GM12892 (cell line): ENCODE results near the gene C12orf76.
A peak's percentile ranks its signal among the peaks of the same experiment; 100 is the strongest.

Source experiments
- DNase-seq: peaks from one replicate; pipeline ENCODE4 v3.0.0; 2011; ENCODE audit not compliant: insufficient read length
- FAIRE-seq: peaks from 2 replicates; lab custom pipeline; 2011; peaks lifted over from hg19 to GRCh38; lab: Jason Lieb, UNC
- POLR2A ChIP-seq: IDR thresholded peaks from 2 replicates; pipeline ENCODE4 v1.6.1; 2011; ENCODE audit warnings: low read depth, low read length, control low read depth
- POLR2AphosphoS5 ChIP-seq: IDR thresholded peaks from 2 replicates; pipeline ENCODE4 v1.6.1; 2011; ENCODE audit warnings: low read depth, low read length, control low read depth
- TAF1 ChIP-seq: IDR thresholded peaks from 2 replicates; pipeline ENCODE4 v1.6.1; 2011; ENCODE audit warnings: low read depth, mild to moderate bottlenecking, control low read depth, low read length, borderline replicate concordance

The C12orf76 gene

GRCh38 chr12:110037315-110037714 is 11.0 kb downstream of the C12orf76 start:
- no peak for DNase-seq
- no peak for FAIRE-seq
- TF ChIP-seq POLR2AphosphoS5 (no peak), POLR2A (no peak), TAF1 (no peak)

GRCh38 chr12:110035534-110036104 is 12.7 kb downstream of the C12orf76 start:
- DNase-seq, result no peak
- FAIRE-seq, result no peak
- no peak for TF ChIP-seq TAF1
- TF ChIP-seq POLR2A, result no peak
- no peak for TF ChIP-seq POLR2AphosphoS5

- TF ChIP-seq POLR2AphosphoS5 (no peak), POLR2A (no peak), TAF1 (no peak)
- no peak for DNase-seq
- no peak for FAIRE-seq
These were observed 14.4 kb downstream of the C12orf76 start for GRCh38 chr12:110033888-110034287.

GRCh38 chr12:110029290-110029815 is 19.0 kb downstream of the C12orf76 start:
- FAIRE-seq, result no peak
- TF ChIP-seq TAF1 (no peak), POLR2AphosphoS5 (no peak), POLR2A (no peak)
- DNase-seq, result no peak

GRCh38 chr12:110028323-110028722 is 20.0 kb downstream of the C12orf76 start:
- TF ChIP-seq POLR2AphosphoS5, result no peak
- no peak for TF ChIP-seq POLR2A
- TF ChIP-seq TAF1, result no peak
- DNase-seq, result no peak
- no peak for FAIRE-seq

GRCh38 chr12:110024051-110024450 is 24.3 kb downstream of the C12orf76 start:
- FAIRE-seq, result peak; percentile 17
- no peak for TF ChIP-seq TAF1
- TF ChIP-seq POLR2AphosphoS5, result no peak
- TF ChIP-seq POLR2A, result no peak
- no peak for DNase-seq

GRCh38 chr12:110023059-110023980 is 25.0 kb downstream of the C12orf76 start:
- TF ChIP-seq POLR2A, result no peak
- DNase-seq, result no peak
- FAIRE-seq, result no peak

- no peak for FAIRE-seq
- no peak for DNase-seq
- TF ChIP-seq TAF1, result no peak
- TF ChIP-seq POLR2A, result no peak
- no peak for TF ChIP-seq POLR2AphosphoS5
These were observed 27.4 kb downstream of the C12orf76 start for GRCh38 chr12:110020956-110021355.

- no peak for FAIRE-seq
- no peak for DNase-seq
- TF ChIP-seq POLR2AphosphoS5, result no peak
- no peak for TF ChIP-seq POLR2A
- TF ChIP-seq TAF1, result no peak
These were observed 33.2 kb downstream of the C12orf76 start for GRCh38 chr12:110015132-110015531.

- FAIRE-seq (no peak), DNase-seq (no peak)
These were observed 35.7 kb downstream of the C12orf76 start for GRCh38 chr12:110012659-110013058.

GRCh38 chr12:110012137-110012536 is 36.2 kb downstream of the C12orf76 start:
- DNase-seq (no peak), FAIRE-seq (peak; percentile 86)
- TF ChIP-seq TAF1 (no peak), POLR2A (no peak), POLR2AphosphoS5 (no peak)

More at GRCh38 chr12:110012659-110013058, 35.7 kb downstream of the C12orf76 start:
- TF ChIP-seq POLR2A (no peak), TAF1 (no peak), POLR2AphosphoS5 (no peak)
